Urinary bladder (tissue), 4 donors: ENCODE data around the gene DENND1A. TPM values are rescaled to one million over a fixed set of nuclear protein-coding genes. Genes with fewer than 3 reads are reported as not detected.

Experiments used
- DNase-seq: peaks from one replicate; pipeline ENCODE4 v3.0.0-alpha.2; 2015; ENCODE audit errors: extremely low spot score
- H3K27ac ChIP-seq: one replicate; pipeline ENCODE4 v1.5.1; 2013; ENCODE audit warnings: low read depth, mild to moderate bottlenecking, moderate library complexity
- H3K36me3 ChIP-seq: one replicate; pipeline ENCODE4 v1.6.1; 2013; ENCODE audit warnings: mild to moderate bottlenecking, moderate library complexity; ENCODE audit not compliant: insufficient read depth
- H3K4me1 ChIP-seq: one replicate; pipeline ENCODE4 v1.6.1; 2013; ENCODE audit warnings: mild to moderate bottlenecking, moderate library complexity; ENCODE audit not compliant: insufficient read depth
- H3K4me3 ChIP-seq: one replicate; pipeline ENCODE4 v1.5.1; 2013; ENCODE audit warnings: low read depth, low read length
- WGBS: extraction: QIAGEN DNeasy Blood & Tissue Kit; methylation state at CpG from one replicate; pipeline ENCODE4 v1.1.7; 2013; 5-methylcytosine and 5-hydroxymethylcytosine counted together
- polyA plus RNA-seq: library from polyadenylated mRNA; stranded (reverse); fragments of 200-250 nt; gene quantifications from one replicate; pipeline ENCODE4 v1.2.3, GENCODE V29; 2013
- total RNA-seq: library from RNA; depleted of rRNA; stranded (reverse); fragments of >200 nt; gene quantifications from one replicate; pipeline ENCODE4 v1.2.3, GENCODE V29; 2014
- donor health status: healthy with polysubstance abuse.
- donor health status: healthy.

Gene DENND1A
- total and polyA plus RNA-seq, 2 donors = 14.8 to 20.2 TPM

GRCh38 chr9:123614306-123615263 is 315.3 kb downstream of the DENND1A start:
- WGBS = 88% methylated on average over 11 of the region's 11 CpGs

GRCh38 chr9:123611226-123611625 is 318.7 kb downstream of the DENND1A start:
- H3K4me1 ChIP-seq = no peaks in the 10 kb centered on the region
- 71% methylated on average over 1 of the region's 1 CpG for WGBS
- H3K4me3 ChIP-seq = no peak overlapping the region
- DNase-seq = no peak
- H3K36me3 ChIP-seq = no peaks in the 10 kb centered on the region
- no peak overlapping the region for H3K27ac ChIP-seq

More at GRCh38 chr9:123614306-123615263, 315.3 kb downstream of the DENND1A start:
- DNase-seq = no peak
- H3K4me1 ChIP-seq = no peaks in the 10 kb centered on the region
- no peaks in the 10 kb centered on the region for H3K36me3 ChIP-seq
- no peak overlapping the region for H3K27ac ChIP-seq
- no peak overlapping the region for H3K4me3 ChIP-seq

- Histone ChIP-seq H3K27ac (no peak overlapping the region), H3K4me3 (no peak overlapping the region), H3K4me1 (no peaks in the 10 kb centered on the region), H3K36me3 (no peaks in the 10 kb centered on the region)
- WGBS = 87% methylated on average over 6 of the region's 6 CpGs
- DNase-seq = no peak
These were observed 320.1 kb downstream of the DENND1A start for GRCh38 chr9:123609844-123610243.

GRCh38 chr9:123608104-123608503 is 321.8 kb downstream of the DENND1A start:
- WGBS = 87% methylated on average over 9 of the region's 9 CpGs
- no peaks in the 10 kb centered on the region for H3K36me3 ChIP-seq
- no peaks in the 10 kb centered on the region for H3K4me1 ChIP-seq
- no peak overlapping the region for H3K4me3 ChIP-seq
- DNase-seq = no peak
- H3K27ac ChIP-seq = no peak overlapping the region

GRCh38 chr9:123607479-123607878 is 322.4 kb downstream of the DENND1A start:
- H3K4me1 ChIP-seq = no peaks in the 10 kb centered on the region
- 96% methylated on average over 2 of the region's 2 CpGs for WGBS
- no peak overlapping the region for H3K27ac ChIP-seq
- DNase-seq = no peak
- H3K4me3 ChIP-seq = no peak overlapping the region
- no peaks in the 10 kb centered on the region for H3K36me3 ChIP-seq

GRCh38 chr9:123606141-123606540 is 323.8 kb downstream of the DENND1A start:
- no peak for DNase-seq
- WGBS = 94% methylated on average over 5 of the region's 5 CpGs
- Histone ChIP-seq H3K4me3 (no peak overlapping the region), H3K36me3 (no peaks in the 10 kb centered on the region), H3K4me1 (no peaks in the 10 kb centered on the region), H3K27ac (no peak overlapping the region)

- no peaks in the 10 kb centered on the region for H3K36me3 ChIP-seq
- WGBS = 72% methylated on average over 5 of the region's 5 CpGs
- H3K27ac ChIP-seq = no peak overlapping the region
- H3K4me1 ChIP-seq = no peaks in the 10 kb centered on the region
- no peak for DNase-seq
- H3K4me3 ChIP-seq = no peak overlapping the region
These were observed 324.6 kb downstream of the DENND1A start for GRCh38 chr9:123605286-123605685.

GRCh38 chr9:123604861-123605260 is 325.1 kb downstream of the DENND1A start:
- 45% methylated on average over 3 of the region's 3 CpGs for WGBS

GRCh38 chr9:123601828-123602227 is 328.1 kb downstream of the DENND1A start:
- no peak for DNase-seq
- 39% methylated on average over 2 of the region's 2 CpGs for WGBS
- no peak overlapping the region for H3K27ac ChIP-seq
- H3K4me3 ChIP-seq = no peak overlapping the region
- H3K36me3 ChIP-seq = no peaks in the 10 kb centered on the region
- no peaks in the 10 kb centered on the region for H3K4me1 ChIP-seq

More at GRCh38 chr9:123604861-123605260, 325.1 kb downstream of the DENND1A start:
- no peaks in the 10 kb centered on the region for H3K36me3 ChIP-seq
- H3K27ac ChIP-seq = no peak overlapping the region
- DNase-seq = no peak
- no peaks in the 10 kb centered on the region for H3K4me1 ChIP-seq
- no peak overlapping the region for H3K4me3 ChIP-seq

- DNase-seq = no peak
- Histone ChIP-seq H3K36me3 (no peaks in the 10 kb centered on the region), H3K27ac (no peak overlapping the region), H3K4me1 (no peaks in the 10 kb centered on the region), H3K4me3 (no peak overlapping the region)
- WGBS = 92% methylated on average over 7 of the region's 7 CpGs
These were observed 330.1 kb downstream of the DENND1A start for GRCh38 chr9:123599781-123600180.

GRCh38 chr9:123597876-123598556 is 331.9 kb downstream of the DENND1A start:
- Histone ChIP-seq H3K27ac (no peak overlapping the region), H3K4me1 (no peaks in the 10 kb centered on the region), H3K4me3 (no peak overlapping the region), H3K36me3 (no peaks in the 10 kb centered on the region)
- 71% methylated on average over 8 of the region's 8 CpGs for WGBS
- no peak for DNase-seq

GRCh38 chr9:123597048-123597447 is 332.9 kb downstream of the DENND1A start:
- no peak overlapping the region for H3K4me3 ChIP-seq
- H3K27ac ChIP-seq = no peak overlapping the region
- H3K4me1 ChIP-seq = no peaks in the 10 kb centered on the region
- no peaks in the 10 kb centered on the region for H3K36me3 ChIP-seq
- no peak for DNase-seq
- whole genome bisulfite sequencing = 92% methylated on average over 4 of the region's 4 CpGs

GRCh38 chr9:123591283-123591682 is 338.6 kb downstream of the DENND1A start:
- no peak for DNase-seq
- WGBS = 87% methylated on average over 4 of the region's 4 CpGs
- H3K4me1 ChIP-seq = no peaks in the 10 kb centered on the region
- no peak overlapping the region for H3K27ac ChIP-seq
- no peak overlapping the region for H3K4me3 ChIP-seq
- H3K36me3 ChIP-seq = no peaks in the 10 kb centered on the region

GRCh38 chr9:123590499-123590898 is 339.4 kb downstream of the DENND1A start:
- no peak for DNase-seq
- Histone ChIP-seq H3K4me3 (no peak overlapping the region), H3K27ac (no peak overlapping the region), H3K36me3 (no peaks in the 10 kb centered on the region), H3K4me1 (no peaks in the 10 kb centered on the region)
- 85% methylated on average over 3 of the region's 3 CpGs for WGBS
